Natural killer cell (primary cell): ENCODE data around the gene CHP2. TPM values are rescaled to one million over a fixed set of nuclear protein-coding genes. Genes with fewer than 3 reads are reported as not detected.

Source experiments
- ATAC-seq, 3 donors: fragments of 150-1000 bp in 2 of 3; fragments of 200-7000 bp in 1 of 3; cut with Tn5 transposase; 1 replicate in 1 of 3; 2 replicates in 2 of 3; pipeline ENCODE4 v1.10.0; 2021; ENCODE audit warnings: mild to moderate bottlenecking in 2 of 3, moderate library complexity in 2 of 3
- DNase-seq, 2 donors: peaks; one replicate each; pipeline versions ENCODE4 v3.0.0 to v3.0.0-alpha.2; 2013 to 2021; ENCODE audit warnings: mixed read lengths in 1 of 2
- H3K27ac ChIP-seq: one replicate; pipeline ENCODE4 v1.5.1; 2013; ENCODE audit warnings: mild to moderate bottlenecking, low read length
- H3K27me3 ChIP-seq: one replicate; pipeline ENCODE4 v1.6.1; 2013; ENCODE audit warnings: low read length; ENCODE audit not compliant: control insufficient read depth, insufficient read depth
- H3K36me3 ChIP-seq: one replicate; pipeline ENCODE4 v1.6.1; 2013; ENCODE audit warnings: low read length; ENCODE audit not compliant: control insufficient read depth, insufficient read depth
- H3K4me1 ChIP-seq: one replicate; pipeline ENCODE4 v1.6.1; 2013; ENCODE audit warnings: low read length; ENCODE audit not compliant: control insufficient read depth, insufficient read depth
- H3K4me3 ChIP-seq: one replicate; pipeline ENCODE4 v1.5.1; 2013; ENCODE audit warnings: low read length
- H3K9me3 ChIP-seq: one replicate; pipeline ENCODE4 v1.6.1; 2013; ENCODE audit warnings: low read length; ENCODE audit not compliant: control insufficient read depth, insufficient read depth
- H3K27ac Mint-ChIP-seq, 2 donors: one replicate each; pipeline ENCODE4 v1.8.0; 2022; ENCODE audit warnings: mild to moderate bottlenecking in 2 of 2, mixed read lengths in 2 of 2, moderate library complexity in 1 of 2
- H3K27me3 Mint-ChIP-seq, 2 donors: one replicate each; pipeline ENCODE4 v1.8.0; 2022; ENCODE audit warnings: low read depth in 2 of 2, mixed read lengths in 2 of 2
- H3K36me3 Mint-ChIP-seq: one replicate; pipeline ENCODE4 v1.8.0; 2022; ENCODE audit warnings: mixed read lengths
- H3K4me1 Mint-ChIP-seq, 2 donors: one replicate each; pipeline ENCODE4 v1.8.0; 2022; ENCODE audit warnings: mixed read lengths in 2 of 2
- H3K4me3 Mint-ChIP-seq: one replicate; pipeline ENCODE4 v1.8.0; 2022; ENCODE audit warnings: mild to moderate bottlenecking, moderate library complexity, mixed read lengths
- H3K9me3 Mint-ChIP-seq, 2 donors: one replicate each; pipeline ENCODE4 v1.8.0; 2022; ENCODE audit warnings: mixed read lengths in 2 of 2
- CTCF ChIP-seq: fragments of 200-600 bp; IDR thresholded peaks from one replicate; pipeline ENCODE4 v1.8.0; 2022; ENCODE audit warnings: antibody characterized with exemption
- WGBS: methylation state at CpG from one replicate; pipeline ENCODE4 v1.1.7; 2013; ENCODE audit warnings: missing lambda C conversion rate; ENCODE audit not compliant: insufficient coverage; 5-methylcytosine and 5-hydroxymethylcytosine counted together
- intact Hi-C: fragments of 100-400 bp; cut with micrococcal nuclease; formaldehyde crosslinking; loops from one replicate; pipeline ENCODE4 v1.14.2; 2022
- total RNA-seq, 4 donors: library from RNA; stranded (reverse); fragments of 120-200 nt in 1 of 4; gene quantifications; one replicate each; pipeline versions ENCODE4 v1.2.3 to v1.2.4, GENCODE V29; 2013 to 2022

Gene CHP2
- total RNA-seq, 3 donors from 2014 or later (not counting 1 experiment from before 2014, with no cell fraction given) = not detected

DNA sequence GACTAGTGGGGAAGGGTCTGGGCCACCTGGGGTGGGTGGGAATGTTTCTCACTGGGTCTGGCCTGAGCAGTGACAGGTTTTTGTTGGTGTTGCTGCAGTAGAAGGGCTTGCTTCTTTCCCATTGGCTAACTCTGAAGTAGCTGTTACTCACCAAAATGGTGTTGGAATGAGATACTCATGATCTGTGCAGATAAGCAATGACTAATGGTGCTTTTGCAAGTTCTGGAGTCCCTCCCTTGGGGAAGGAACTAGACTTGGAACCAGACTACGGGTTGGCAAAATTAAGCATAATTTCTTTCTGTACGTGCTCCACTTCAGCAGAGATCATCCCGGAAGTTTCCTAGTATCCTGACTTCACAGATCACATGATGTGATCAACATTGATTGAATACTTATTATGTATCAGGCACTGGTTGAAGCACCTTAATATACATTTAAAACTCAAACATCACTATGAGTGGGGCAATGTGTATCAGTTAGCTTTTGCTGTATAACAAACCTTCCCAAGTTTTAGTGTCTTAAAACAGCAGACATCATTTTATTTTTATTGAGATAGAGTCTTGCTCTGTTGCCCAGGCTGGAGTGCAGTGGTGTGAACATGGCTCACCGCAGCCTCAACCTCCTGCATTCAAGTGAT lies 30.1 kb downstream of the CHP2 start:
- intact Hi-C loops = no loop called here
- Mint-ChIP-seq H3K4me3 (no peak overlapping the region), H3K4me1 (peaks cover 9 to 10% of the 10 kb centered on the region in 2 donors), H3K9me3 (no peaks in the 10 kb centered on the region), H3K36me3 (no peaks in the 10 kb centered on the region), H3K27me3 (peaks cover 15 to 17% of the 10 kb centered on the region in 2 donors), H3K27ac (no peak overlapping the region)
- Histone ChIP-seq H3K27me3 (peaks cover 2% of the 10 kb centered on the region), H3K4me1 (peaks cover 2% of the 10 kb centered on the region), H3K36me3 (no peaks in the 10 kb centered on the region), H3K27ac (no peak overlapping the region), H3K4me3 (no peak overlapping the region), H3K9me3 (no peaks in the 10 kb centered on the region)
- TF ChIP-seq CTCF = no peak
- no peak for DNase-seq
- 92% methylated on average over 4 of the region's 4 CpGs for WGBS
- ATAC-seq = no peak

DNA sequence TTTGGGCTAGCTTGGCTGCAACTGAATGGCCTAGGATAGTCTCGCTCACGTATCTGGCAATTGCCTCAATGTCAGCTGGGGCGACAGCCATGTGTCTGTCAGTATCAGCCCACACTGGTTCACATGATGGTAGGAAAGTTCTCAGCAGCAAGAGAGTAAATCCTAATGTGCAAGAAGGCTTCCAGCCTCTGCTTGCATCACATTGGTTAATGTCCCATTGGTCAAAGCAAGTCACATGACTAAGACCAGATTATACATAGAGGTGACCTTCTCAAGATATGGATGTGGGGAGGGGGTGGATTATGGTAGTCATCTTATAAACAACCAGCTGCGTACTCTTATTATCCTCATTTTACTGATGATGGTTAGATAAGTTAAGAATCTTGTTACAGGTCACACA lies 31.0 kb downstream of the CHP2 start:
- Histone ChIP-seq H3K4me1 (peaks cover 2% of the 10 kb centered on the region), H3K4me3 (no peak overlapping the region), H3K27me3 (no peaks in the 10 kb centered on the region), H3K9me3 (no peaks in the 10 kb centered on the region), H3K27ac (no peak overlapping the region), H3K36me3 (no peaks in the 10 kb centered on the region)
- DNase-seq = no peak
- intact Hi-C loops = no loop called here
- Mint-ChIP-seq H3K9me3 (no peaks in the 10 kb centered on the region), H3K4me3 (no peak overlapping the region), H3K27ac (no peak overlapping the region), H3K4me1 (peaks cover 9 to 10% of the 10 kb centered on the region in 2 donors), H3K36me3 (no peaks in the 10 kb centered on the region), H3K27me3 (peaks cover 15 to 17% of the 10 kb centered on the region in 2 donors)
- TF ChIP-seq CTCF = no peak
- WGBS = 97% methylated on average over 3 of the region's 4 CpGs
- ATAC-seq = no peak

DNA sequence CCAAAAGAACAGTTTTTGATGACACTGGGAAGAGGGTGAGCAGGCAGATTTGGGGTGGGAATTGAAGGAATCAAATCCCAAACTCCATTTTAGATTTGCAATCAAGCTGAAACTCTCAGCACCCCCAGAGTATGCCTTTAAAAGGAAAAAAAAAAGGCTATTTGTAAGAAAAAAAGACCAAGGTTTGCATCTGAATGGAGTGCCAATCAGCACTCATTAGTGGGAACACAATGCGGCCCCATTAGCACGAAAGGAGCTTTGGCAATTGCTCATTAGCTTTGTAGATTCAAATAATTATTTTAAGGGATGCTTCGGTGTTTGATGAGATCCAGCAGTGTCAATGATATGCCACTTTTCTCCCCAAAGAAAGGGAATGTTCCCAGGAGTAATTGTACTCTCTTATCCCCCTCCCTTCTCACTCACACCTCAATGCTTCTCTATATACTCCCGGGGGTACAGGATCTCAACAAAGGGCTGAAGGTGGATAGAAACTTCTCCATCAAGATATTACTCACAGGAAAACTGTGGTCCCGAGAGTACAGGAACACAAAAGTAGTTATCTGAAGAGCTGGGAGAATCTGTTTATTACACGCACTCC lies 32.2 kb downstream of the CHP2 start:
- Mint-ChIP-seq H3K9me3 (no peaks in the 10 kb centered on the region), H3K27me3 (peaks cover 11 to 12% of the 10 kb centered on the region in 2 donors), H3K4me3 (no peak overlapping the region), H3K27ac (no peak overlapping the region), H3K36me3 (no peaks in the 10 kb centered on the region), H3K4me1 (peaks cover 9 to 10% of the 10 kb centered on the region in 2 donors)
- intact Hi-C loops = no loop called here
- ATAC-seq (no peak), DNase-seq (no peak)
- Histone ChIP-seq H3K27me3 (no peaks in the 10 kb centered on the region), H3K4me1 (peaks cover 2% of the 10 kb centered on the region), H3K27ac (no peak overlapping the region), H3K36me3 (no peaks in the 10 kb centered on the region), H3K9me3 (no peaks in the 10 kb centered on the region), H3K4me3 (no peak overlapping the region)
- WGBS = 100% methylated on average over 4 of the region's 6 CpGs
- TF ChIP-seq CTCF = no peak

DNA sequence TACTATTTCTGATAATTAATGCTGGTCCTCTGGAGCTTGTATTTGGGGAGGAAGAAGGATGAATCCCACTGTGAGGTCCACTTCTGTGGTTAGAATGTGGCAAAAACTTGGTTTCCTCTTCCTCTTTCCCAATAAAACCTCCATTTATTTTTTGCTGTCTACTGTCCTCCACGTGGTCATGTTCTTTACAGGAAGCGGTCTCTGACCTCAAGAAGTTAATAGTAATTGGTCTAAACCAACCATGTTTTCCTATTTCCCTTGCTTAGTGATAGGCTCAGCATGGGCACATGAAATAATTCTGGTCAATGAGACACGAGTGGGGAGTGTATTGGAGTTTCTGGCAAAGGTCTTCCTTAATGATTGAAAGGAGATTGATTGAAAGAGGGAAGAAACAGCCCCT lies 33.9 kb downstream of the CHP2 start:
- H3K36me3 ChIP-seq = no peaks in the 10 kb centered on the region
- TF ChIP-seq CTCF = no peak
- no peaks in the 10 kb centered on the region for H3K27me3 ChIP-seq
- peaks cover 2% of the 10 kb centered on the region for H3K4me1 ChIP-seq
- DNase-seq (no peak), ATAC-seq (no peak)
- H3K27ac ChIP-seq = no peak overlapping the region
- Mint-ChIP-seq H3K27me3 (peaks cover 4 to 5% of the 10 kb centered on the region in 2 donors), H3K27ac (no peak overlapping the region), H3K4me3 (no peak overlapping the region), H3K9me3 (no peaks in the 10 kb centered on the region), H3K4me1 (peaks cover 9 to 10% of the 10 kb centered on the region in 2 donors), H3K36me3 (no peaks in the 10 kb centered on the region)
- no peaks in the 10 kb centered on the region for H3K9me3 ChIP-seq
- intact Hi-C loops = no loop called here
- no peak overlapping the region for H3K4me3 ChIP-seq
- 63% methylated on average over 3 of the region's 3 CpGs for WGBS
